ENCODE data around the gene RAD1. TPM values are rescaled to one million over a fixed set of nuclear protein-coding genes. Genes with fewer than 3 reads are reported as not detected.

The RAD1 gene
- total and polyA plus RNA-seq, 5 experiments from 2014 or later = 18.8 to 33.9 (median 19.9) TPM

Other genes starting within 250 kb of the RAD1 start
- under 1 TPM; 0.69 to 0.94 TPM for gene TTC23L, start 76.3 kb downstream of the RAD1 start, total RNA-seq
- gene TTC23L, start 76.3 kb downstream of the RAD1 start, polyA plus RNA-seq = not detected
- 10 to 100 TPM; 36.8 to 41.1 TPM for gene BRIX1, start 207 bp upstream of the RAD1 start, total RNA-seq
- gene BRIX1, start 207 bp upstream of the RAD1 start, polyA plus RNA-seq = 10 to 100 TPM; 43.4 to 49.9 (median 45.5) TPM
- gene DNAJC21, start 14.1 kb upstream of the RAD1 start, total RNA-seq = 10 to 100 TPM; 57.9 to 62.6 TPM
- 10 to 100 TPM; 14.6 to 27.6 (median 21.8) TPM for gene DNAJC21, start 14.1 kb upstream of the RAD1 start, polyA plus RNA-seq
- not detected for gene AGXT2, start 132.4 kb upstream of the RAD1 start, total RNA-seq
- gene AGXT2, start 132.4 kb upstream of the RAD1 start, polyA plus RNA-seq = not detected